ENCODE measurements around the gene C16orf74. TPM values are rescaled to one million over a fixed set of nuclear protein-coding genes. Genes with fewer than 3 reads are reported as not detected.

C16orf74 gene
- total and polyA plus RNA-seq, 2 of the 8 experiments (the other 6 are each of a cell fraction or from before 2014, with no cell fraction given) = 7.3 to 9.3 TPM

GRCh38 chr16:85679870-85680269, 71.0 kb downstream of the C16orf74 start:
- peaks cover 28 to 59% (median 42%) of the 10 kb centered on the region in 4 experiments for H3K36me3 ChIP-seq (ENCODE audit: control insufficient read depth in 2 of 4, insufficient read depth in 4 of 4, low read length in 3 of 4)
- no peak overlapping the region for H2BK5ac ChIP-seq (ENCODE audit: low read depth, low read length)
- H3K14ac ChIP-seq (ENCODE audit: insufficient read length) = no peak overlapping the region
- no peak overlapping the region for H2BK12ac ChIP-seq (ENCODE audit: low read depth, low read length)
- H3K9ac ChIP-seq (replicated peaks in 1 of 4; ENCODE audit: extremely low read depth in 1 of 4, low read depth in 3 of 4, low read length in 3 of 4) = no peak overlapping the region
- no peaks in the 10 kb centered on the region for H3K4me1 ChIP-seq (replicated peaks in 1 of 4; ENCODE audit: control insufficient read depth in 3 of 4, insufficient read depth in 4 of 4, low read length in 3 of 4)
- no peak overlapping the region for H3K56ac ChIP-seq (replicated peaks; ENCODE audit: insufficient read length, low read depth, low read length)
- no peak overlapping the region; the same call in 1 of the 2 replicates for H4K8ac ChIP-seq (ENCODE audit: extremely low read depth, insufficient read depth, low read length)
- no peak overlapping the region for H2BK120ac ChIP-seq (replicated peaks; ENCODE audit: low read depth, low read length)
- no peak overlapping the region for H3K27ac ChIP-seq (ENCODE audit: low read depth, low read length)
- no peak overlapping the region for H3K4ac ChIP-seq (replicated peaks; ENCODE audit: insufficient read length, low read depth, low read length)
- H3K27me3 ChIP-seq (replicated peaks in 1 of 4; ENCODE audit: control insufficient read depth in 3 of 4, extremely low read depth in 1 of 4, insufficient read depth in 3 of 4, low read length in 3 of 4) = no peaks in the 10 kb centered on the region
- H3K4me3 ChIP-seq (ENCODE audit: extremely low read depth in 1 of 4, insufficient read depth in 2 of 4, low read depth in 3 of 4, low read length in 4 of 4) = no peak overlapping the region
- H3K18ac ChIP-seq (ENCODE audit: extremely low read depth, low read length) = no peak overlapping the region
- peaks cover 0 to 15% of the 10 kb centered on the region in 2 experiments; a peak in 2 of 4 replicates for H3K79me2 ChIP-seq (ENCODE audit: control insufficient read depth in 1 of 2, insufficient read depth in 2 of 2, low read length in 2 of 2)
- FAIRE-seq = no peak
- peaks cover 3 to 20% of the 10 kb centered on the region in 2 experiments for H4K20me1 ChIP-seq (replicated peaks in 1 of 2; ENCODE audit: control insufficient read depth in 1 of 2, insufficient read depth in 2 of 2, low read length in 2 of 2)
- DNase-seq (ENCODE audit: low read depth in 1 of 2, low spot score in 2 of 2) = no peak
- no peaks in the 10 kb centered on the region for H3K9me3 ChIP-seq (ENCODE audit: insufficient read depth in 2 of 2, low read depth in 1 of 2, low read length in 1 of 2)
- TF ChIP-seq RNF2 (IDR thresholded peaks at IDR 0.05; ENCODE audit: borderline replicate concordance, low read depth, low read length, missing control alignments, poor library complexity, severe bottlenecking) (no peak), JUND (IDR thresholded peaks at IDR 0.05; ENCODE audit: low read length) (no peak), ASH2L (IDR thresholded peaks at IDR 0.05; ENCODE audit: low read length) (no peak)
- H2AK5ac ChIP-seq (ENCODE audit: low read depth, low read length) = no peak overlapping the region
- no peak overlapping the region for H4K91ac ChIP-seq (replicated peaks; ENCODE audit: insufficient read length, low read length)
- H2AFZ ChIP-seq (ENCODE audit: low read length) = no peak overlapping the region
- no peak overlapping the region for H2BK15ac ChIP-seq (ENCODE audit: low read length)
- no peak overlapping the region for H3K23ac ChIP-seq (ENCODE audit: insufficient read length)
- ChIA-PET CTCF (ENCODE audit: partially characterized antibody) (interaction anchor here (1.1 to 37.0 kb wide), 5 partner anchors 10 to 38 kb away, joined by 3 to 620 read pairs (median 31); no protein-coding TSS in a partner anchor), POLR2A (ENCODE audit: partially characterized antibody) (interaction anchor here (3.3 to 10.5 kb wide), 2 partner anchors 6 to 12 kb away, joined by 10 to 77 read pairs; partner anchors contain the start of gene GINS2)
- peaks cover 9% of the 10 kb centered on the region; the same call in 1 of the 2 replicates for H3K79me1 ChIP-seq (ENCODE audit: low read depth, low read length)
- H4K5ac ChIP-seq (ENCODE audit: insufficient read length, low read depth, low read length) = no peak overlapping the region
- no peak overlapping the region for H3K4me2 ChIP-seq (ENCODE audit: insufficient read depth in 1 of 2, low read depth in 2 of 2, low read length in 2 of 2)
- no peaks in the 10 kb centered on the region for H3K23me2 ChIP-seq (ENCODE audit: low read depth, low read length)
- H2BK20ac ChIP-seq (ENCODE audit: low read length) = no peak overlapping the region
- WGBS, 2 experiments (ENCODE audit: extremely low coverage in 1 of 2, insufficient coverage in 1 of 2, insufficient read length in 1 of 2, insufficient replicate concordance in 2 of 2, low coverage in 1 of 2, low lambda C conversion rate in 2 of 2, missing lambda C conversion rate in 1 of 2) = 95% methylated on average over 6 of the region's 6 CpGs; no CpG with 5 or more reads in 1 of the 2 experiments
